H1 (cell line): Measurements from ENCODE around the gene DET1. TPM values are rescaled to one million over a fixed set of nuclear protein-coding genes. Genes with fewer than 3 reads are reported as not detected.

Experiments used
- CTCF ChIA-PET: fragments of 300-600 bp; sonication (Branson Sonifier 250); formaldehyde crosslinking; loops from one replicate; lab custom pipeline; 2021; ENCODE audit not compliant: partially characterized antibody; lab: Charles Lee
- POLR2A ChIA-PET: fragments of 300-600 bp; sonication (Branson Sonifier 250); formaldehyde crosslinking; loops from one replicate; lab custom pipeline; 2021; ENCODE audit warnings: inconsistent platforms; ENCODE audit not compliant: partially characterized antibody; lab: Charles Lee
- DNase-seq, 2 experiments: peaks; one replicate each; pipeline versions ENCODE4 v3.0.0 to v3.0.0-alpha.2; 2010 to 2022; ENCODE audit warnings: low spot score in 2 of 2, low read depth in 1 of 2, mixed read lengths in 1 of 2
- FAIRE-seq: peaks from 2 replicates; lab custom pipeline; 2011; peaks lifted over from hg19 to GRCh38; lab: Jason Lieb, UNC
- H2AFZ ChIP-seq: 2 replicates; pipeline ENCODE4 v1.8.1; 2012; ENCODE audit warnings: low read length, inconsistent platforms
- H2AK5ac ChIP-seq: 2 replicates; pipeline ENCODE4 v1.6.1; 2013; ENCODE audit warnings: low read depth, low read length
- H2BK120ac ChIP-seq: replicated peaks from 2 replicates; pipeline ENCODE3; 2013; ENCODE audit warnings: low read depth, low read length, inconsistent platforms
- H2BK12ac ChIP-seq: 2 replicates; pipeline ENCODE4 v1.6.1; 2013; ENCODE audit warnings: low read depth, low read length
- H2BK15ac ChIP-seq: 2 replicates; pipeline ENCODE4 v1.6.1; 2013; ENCODE audit warnings: low read length
- H2BK20ac ChIP-seq: 2 replicates; pipeline ENCODE4 v1.6.1; 2013; ENCODE audit warnings: low read length
- H2BK5ac ChIP-seq: 2 replicates; pipeline ENCODE4 v1.6.1; 2013; ENCODE audit warnings: low read depth, low read length
- H3K14ac ChIP-seq: 2 replicates; pipeline ENCODE4 v1.6.1; 2013; ENCODE audit warnings: inconsistent platforms; ENCODE audit not compliant: insufficient read length
- H3K18ac ChIP-seq: 2 replicates; pipeline ENCODE4 v1.6.1; 2013; ENCODE audit warnings: low read length; ENCODE audit errors: extremely low read depth
- H3K23ac ChIP-seq: 2 replicates; pipeline ENCODE4 v1.6.1; 2013; ENCODE audit warnings: inconsistent platforms; ENCODE audit not compliant: insufficient read length
- H3K23me2 ChIP-seq: 2 replicates; pipeline ENCODE4 v1.6.1; 2013; ENCODE audit warnings: low read depth, low read length
- H3K27ac ChIP-seq: 2 replicates; pipeline ENCODE4 v1.6.1; 2011; ENCODE audit warnings: low read depth, low read length, inconsistent platforms
- H3K27me3 ChIP-seq, 4 experiments: replicated peaks in 1 of 4; 1 replicate in 1 of 4; 2 replicates in 3 of 4; pipeline versions ENCODE4 v1.6.1 to v1.8.1; 2011 to 2013; ENCODE audit warnings: low read length in 3 of 4, mild to moderate bottlenecking in 3 of 4, inconsistent platforms in 2 of 4, mixed read lengths in 2 of 4, moderate library complexity in 1 of 4; ENCODE audit not compliant: control insufficient read depth in 3 of 4, insufficient read depth in 3 of 4; ENCODE audit errors: extremely low read depth in 1 of 4
- H3K36me3 ChIP-seq, 4 experiments: 2 replicates each; pipeline versions ENCODE4 v1.6.1 to v1.8.1; 2011 to 2013; ENCODE audit warnings: mild to moderate bottlenecking in 4 of 4, low read length in 3 of 4, moderate library complexity in 2 of 4, control low read depth in 1 of 4, inconsistent platforms in 1 of 4; ENCODE audit not compliant: insufficient read depth in 4 of 4, control insufficient read depth in 2 of 4
- H3K4ac ChIP-seq: replicated peaks from 2 replicates; pipeline ENCODE3; 2013; ENCODE audit warnings: low read length, low read depth, mixed read lengths, inconsistent platforms; ENCODE audit not compliant: insufficient read length
- H3K4me1 ChIP-seq, 4 experiments: replicated peaks in 1 of 4; 1 replicate in 1 of 4; 2 replicates in 3 of 4; pipeline versions ENCODE4 v1.6.1 to v1.8.1; 2011 to 2013; ENCODE audit warnings: low read length in 3 of 4, inconsistent platforms in 2 of 4, mixed read lengths in 1 of 4; ENCODE audit not compliant: insufficient read depth in 4 of 4, control insufficient read depth in 3 of 4
- H3K4me2 ChIP-seq, 2 experiments: 2 replicates each; pipeline versions ENCODE4 v1.6.1 to v1.8.1; 2011 to 2013; ENCODE audit warnings: low read depth in 2 of 2, low read length in 2 of 2, control low read depth in 1 of 2, inconsistent platforms in 1 of 2, mild to moderate bottlenecking in 1 of 2; ENCODE audit not compliant: insufficient read depth in 1 of 2
- H3K4me3 ChIP-seq, 4 experiments: fragments of 200-600, 300-600 bp in 1 of 4; sonication (generic), shearing (Covaris generic), sonication (Bioruptor Twin) in 1 of 4; 2 replicates each; pipeline versions ENCODE4 v1.5.1 to v1.8.1; 2011 to 2016; ENCODE audit warnings: low read length in 4 of 4, low read depth in 3 of 4, control low read depth in 2 of 4, inconsistent platforms in 2 of 4, mild to moderate bottlenecking in 2 of 4, mixed read lengths in 1 of 4, moderate library complexity in 1 of 4; ENCODE audit not compliant: insufficient read depth in 2 of 4; ENCODE audit errors: extremely low read depth in 1 of 4
- H3K56ac ChIP-seq: replicated peaks from 2 replicates; pipeline ENCODE3; 2013; ENCODE audit warnings: low read depth, mild to moderate bottlenecking, mixed read lengths, low read length, inconsistent platforms; ENCODE audit not compliant: insufficient read length
- H3K79me1 ChIP-seq: 2 replicates; pipeline ENCODE4 v1.6.1; 2013; ENCODE audit warnings: low read depth, low read length, control low read depth
- H3K79me2 ChIP-seq, 2 experiments: 2 replicates each; pipeline versions ENCODE4 v1.6.1 to v1.8.1; 2012 to 2013; ENCODE audit warnings: low read length in 2 of 2, mild to moderate bottlenecking in 2 of 2, inconsistent platforms in 1 of 2; ENCODE audit not compliant: insufficient read depth in 2 of 2, control insufficient read depth in 1 of 2
- H3K9ac ChIP-seq, 4 experiments: replicated peaks in 1 of 4; 1 replicate in 1 of 4; 2 replicates in 3 of 4; pipeline versions ENCODE4 v1.6.1 to v1.8.1; 2011 to 2013; ENCODE audit warnings: low read depth in 3 of 4, low read length in 3 of 4, control low read depth in 2 of 4, mild to moderate bottlenecking in 2 of 4, moderate library complexity in 2 of 4, inconsistent platforms in 1 of 4; ENCODE audit errors: extremely low read depth in 1 of 4
- H3K9me3 ChIP-seq, 2 experiments: 2 replicates each; pipeline versions ENCODE4 v1.6.1 to v1.8.1; 2012 to 2013; ENCODE audit warnings: mild to moderate bottlenecking in 2 of 2, moderate library complexity in 2 of 2, control low read depth in 1 of 2, inconsistent platforms in 1 of 2, low read depth in 1 of 2, low read length in 1 of 2, mixed read lengths in 1 of 2; ENCODE audit not compliant: insufficient read depth in 2 of 2
- H4K20me1 ChIP-seq, 2 experiments: replicated peaks in 1 of 2; 2 replicates each; pipeline versions ENCODE3 to v1.8.1; 2011 to 2013; ENCODE audit warnings: inconsistent platforms in 2 of 2, low read length in 2 of 2, mild to moderate bottlenecking in 1 of 2; ENCODE audit not compliant: insufficient read depth in 2 of 2, control insufficient read depth in 1 of 2
- H4K5ac ChIP-seq: 2 replicates; pipeline ENCODE4 v1.6.1; 2013; ENCODE audit warnings: low read length, low read depth, mixed read lengths, inconsistent platforms; ENCODE audit not compliant: insufficient read length
- H4K8ac ChIP-seq: 2 replicates; pipeline ENCODE4 v1.8.0; 2013; ENCODE audit warnings: mild to moderate bottlenecking, moderate library complexity, low read length, inconsistent platforms; ENCODE audit not compliant: insufficient read depth; ENCODE audit errors: extremely low read depth
- H4K91ac ChIP-seq: replicated peaks from 2 replicates; pipeline ENCODE3; 2013; ENCODE audit warnings: low read length, mixed read lengths, inconsistent platforms; ENCODE audit not compliant: insufficient read length
- CEBPB ChIP-seq: IDR thresholded peaks from 2 replicates; pipeline ENCODE4 v1.6.1; 2012; ENCODE audit warnings: low read depth, low read length
- EP300 ChIP-seq, 2 experiments: IDR thresholded peaks; 1 replicate in 1 of 2; 2 replicates in 1 of 2; pipeline ENCODE4 v1.6.1; 2011 to 2012; ENCODE audit warnings: low read depth in 2 of 2, low read length in 2 of 2, mild to moderate bottlenecking in 2 of 2, borderline replicate concordance in 1 of 2, inconsistent platforms in 1 of 2, moderate library complexity in 1 of 2
- GTF2F1 ChIP-seq: IDR thresholded peaks from 2 replicates; pipeline ENCODE4 v1.6.1; 2012; ENCODE audit warnings: low read depth, low read length, improper control_type of control experiment, borderline replicate concordance
- HDAC2 ChIP-seq, 2 experiments: fragments of 300-600 bp in 1 of 2; sonication (generic) in 1 of 2; IDR thresholded peaks; 2 replicates each; pipeline ENCODE4 v1.6.1; 2011 to 2012; ENCODE audit warnings: low read depth in 2 of 2, low read length in 2 of 2, mild to moderate bottlenecking in 2 of 2, moderate library complexity in 2 of 2, borderline replicate concordance in 1 of 2, inconsistent platforms in 1 of 2
- MAFK ChIP-seq: IDR thresholded peaks from 2 replicates; pipeline ENCODE4 v1.6.1; 2012; ENCODE audit warnings: low read depth, mild to moderate bottlenecking, improper control_type of control experiment, low read length
- RBBP5 ChIP-seq: IDR thresholded peaks from 2 replicates; pipeline ENCODE4 v1.7.1; 2012; ENCODE audit warnings: low read depth, mild to moderate bottlenecking, inconsistent platforms, low read length, moderate library complexity, borderline replicate concordance
- RNF2 ChIP-seq: fragments of 200-900, 300-1000 bp; sonication (generic); IDR thresholded peaks from 2 replicates; pipeline ENCODE4 v1.7.1; 2016; ENCODE audit warnings: borderline replicate concordance, low read depth, mild to moderate bottlenecking, antibody characterized with exemption, low read length; ENCODE audit not compliant: poor library complexity, severe bottlenecking; ENCODE audit errors: missing control alignments
- SIX5 ChIP-seq: IDR thresholded peaks from 2 replicates; pipeline ENCODE4 v1.6.1; 2011; ENCODE audit warnings: mild to moderate bottlenecking, low read depth, low read length
- WGBS, 2 experiments: shearing (Covaris generic) in 1 of 2; methylation state at CpG; one replicate each; pipeline versions ENCODE4 v1.1.6 to v1.1.7; 2013 to 2015; ENCODE audit warnings: low lambda C conversion rate in 2 of 2, mixed read lengths in 2 of 2, inconsistent platforms in 1 of 2, low coverage in 1 of 2, missing lambda C conversion rate in 1 of 2; ENCODE audit not compliant: insufficient replicate concordance in 2 of 2, insufficient coverage in 1 of 2, insufficient read length in 1 of 2; ENCODE audit errors: extremely low coverage in 1 of 2, missing lambda C conversion rate in 1 of 2; 5-methylcytosine and 5-hydroxymethylcytosine counted together
- polyA plus RNA-seq, 7 experiments: library from polyadenylated mRNA; depleted of rRNA in 3 of 7; stranded (reverse) in 5 of 7; unstranded in 2 of 7; fragments of >200 nt in 5 of 7; fragments of 200-250 nt in 2 of 7; gene quantifications; 1 replicate in 5 of 7; 2 replicates in 1 of 7; 4 replicates in 1 of 7; pipeline versions ENCODE4 v1.2.1 to v1.2.3, GENCODE V29; 2011 to 2013; ENCODE audit warnings: missing spikeins in 2 of 7, mixed read lengths in 2 of 7
- total RNA-seq: library from RNA; stranded (reverse); fragmentation: NEBNext Ultra II Directional; extraction: Animal tissue kit (Norgen Biotek cat#: 25700); gene quantifications from 2 replicates; pipeline ENCODE4 v1.2.1, GENCODE V29; 2021

The DET1 gene
- total and polyA plus RNA-seq, 2 of the 8 experiments (the other 6 are each of a cell fraction or from before 2014, with no cell fraction given), result 5.4 to 8.5 TPM

- DNase-seq (peak in 1 of 2 experiments; percentile 95), FAIRE-seq (no peak)
- peaks cover 0 to 26% of the 10 kb centered on the region in 2 experiments; a peak in 3 of 4 replicates for H3K79me2 ChIP-seq
- peaks cover 0 to 31% (median 17%) of the 10 kb centered on the region in 4 experiments; a peak in 7 of 8 replicates for H3K36me3 ChIP-seq
- H2BK15ac ChIP-seq, result no peak within 1 kb of the TSS
- 1% methylated on average over 55 of the region's 55 CpGs; no CpG with 5 or more reads in 1 of the 2 experiments for WGBS, 2 experiments
- H3K18ac ChIP-seq, result peak within 1 kb of the TSS; percentile 90
- peaks cover 0 to 8% of the 10 kb centered on the region in 2 experiments for H4K20me1 ChIP-seq
- H2AK5ac ChIP-seq, result no peak within 1 kb of the TSS
- H3K4me1 ChIP-seq, result no peaks in the 10 kb centered on the region; a peak in 1 of 7 replicates
- no peaks in the 10 kb centered on the region for H3K9me3 ChIP-seq
- H4K91ac ChIP-seq, result peak within 1 kb of the TSS; percentile 79
- H3K23ac ChIP-seq, result no peak within 1 kb of the TSS
- no peak within 1 kb of the TSS for H3K14ac ChIP-seq
- peak within 1 kb of the TSS; percentile 58 for H3K4ac ChIP-seq
- H4K8ac ChIP-seq, result peak within 1 kb of the TSS; percentile 100; the same call in 1 of the 2 replicates
- peak within 1 kb of the TSS; percentile 100 for H2AFZ ChIP-seq
- H3K4me2 ChIP-seq, result peak within 1 kb of the TSS; percentile 91 to 95
- H3K27me3 ChIP-seq, result no peaks in the 10 kb centered on the region
- H3K56ac ChIP-seq, result peak within 1 kb of the TSS; percentile 24
- H2BK12ac ChIP-seq, result peak within 1 kb of the TSS; percentile 62
- H3K9ac ChIP-seq, result peak within 1 kb of the TSS; percentile 66 to 96 (median 92)
- ChIA-PET POLR2A (interaction anchor here (0.9 to 2.5 kb wide), 15 partner anchors 9 to 221 kb away, joined by 3 to 25 read pairs (median 4); partner anchors contain the start of gene AEN), CTCF (interaction anchor here (0.7 to 3.8 kb wide), 23 partner anchors 8 to 362 kb away, joined by 3 to 25 read pairs (median 3); partner anchors contain the start of gene ISG20)
- H3K79me1 ChIP-seq, result 0 out of 2 replicates have a peak, but pooled peaks cover 5% of the 10 kb centered on the region
- H3K23me2 ChIP-seq, result peaks cover 7% of the 10 kb centered on the region
- peak within 1 kb of the TSS; percentile 94 for H2BK5ac ChIP-seq
- no peak within 1 kb of the TSS for H2BK20ac ChIP-seq
- peak within 1 kb of the TSS; percentile 97 for H4K5ac ChIP-seq
- peak within 1 kb of the TSS; percentile 69 to 98 (median 88) for H3K4me3 ChIP-seq
- peak within 1 kb of the TSS; percentile 95 for H3K27ac ChIP-seq
- no peak within 1 kb of the TSS for H2BK120ac ChIP-seq
- peak in 1 of 2 experiments; percentile 68; a peak in 1 of 4 replicates for TF ChIP-seq HDAC2 (IDR thresholded peaks at IDR 0.05; ENCODE audit: borderline replicate concordance in 1 of 2, low read depth in 2 of 2, low read length in 2 of 2)
- TF ChIP-seq SIX5, result peak; percentile 56
- TF ChIP-seq MAFK, result no peak
- TF ChIP-seq EP300 (IDR thresholded peaks at IDR 0.05; ENCODE audit: borderline replicate concordance in 1 of 2, low read depth in 2 of 2, low read length in 2 of 2), result peak in 1 of 2 experiments; percentile 100; a peak in 2 of 3 replicates
- TF ChIP-seq RBBP5, result peak; percentile 67; the same call in 1 of the 2 replicates
- TF ChIP-seq RNF2, result no peak
- TF ChIP-seq GTF2F1, result 0 out of 2 replicates have a peak, but pooled peaks have one; percentile 57
- no peak for TF ChIP-seq CEBPB
Measured at GRCh38 chr15:88467073-88467934, 79.2 kb downstream of the DET1 start, which contains the start of the genes MRPL46 and MRPS11. Gene MRPL46, minus strand, starts transcription at chr15:88467388. Its CDS starts 11 bp downstream, at chr15:88467377. Gene MRPS11, plus strand, starts transcription at chr15:88467708. Its CDS starts 10 bp downstream, at chr15:88467718.
